RWPE2 (cell line): ENCODE results near the gene CCDC183.
"Not testable (repeated sequence)": the region's sequence is repeated elsewhere in the genome, so short reads cannot be mapped to it uniquely, and the experiment has no call there.

Experiments
- ATAC-seq: fragments of 200-7000 bp; cut with Tn5 transposase; 3 replicates; pipeline ENCODE4 v1.9.1; 2021; ENCODE audit warnings: low read depth
- DNase-seq: peaks from one replicate; pipeline ENCODE4 v3.0.0-alpha.2; 2020; ENCODE audit warnings: low spot score
- H3K27ac ChIP-seq: fragments of 450-650 bp; 2 replicates; pipeline ENCODE4 v1.5.1; 2017; ENCODE audit warnings: mild to moderate bottlenecking; ENCODE audit not compliant: poor library complexity, severe bottlenecking
- H3K27me3 ChIP-seq: fragments of 250-450 bp; sonication (Bioruptor Pico); 2 replicates; pipeline ENCODE4 v1.5.1; 2021; ENCODE audit warnings: mild to moderate bottlenecking, moderate library complexity; ENCODE audit not compliant: insufficient read depth, poor library complexity, severe bottlenecking
- H3K36me3 ChIP-seq: fragments of 250-450 bp; sonication (Bioruptor Pico); 2 replicates; pipeline ENCODE4 v1.5.1; 2020; ENCODE audit warnings: low read depth, mild to moderate bottlenecking, moderate library complexity
- H3K4me1 ChIP-seq: fragments of 250-450 bp; sonication (Bioruptor Pico); 2 replicates; pipeline ENCODE4 v1.5.1; 2021; ENCODE audit warnings: mild to moderate bottlenecking, moderate library complexity; ENCODE audit not compliant: insufficient read depth, poor library complexity, severe bottlenecking
- H3K4me3 ChIP-seq: fragments of 250-450 bp; sonication (Bioruptor Pico); 2 replicates; pipeline ENCODE4 v1.5.1; 2021; ENCODE audit warnings: mild to moderate bottlenecking, moderate library complexity; ENCODE audit not compliant: severe bottlenecking
- H3K9me3 ChIP-seq: fragments of 250-450 bp; sonication (Bioruptor Pico); 2 replicates; pipeline ENCODE4 v1.5.1; 2021; ENCODE audit warnings: mild to moderate bottlenecking, moderate library complexity; ENCODE audit not compliant: severe bottlenecking
- CTCF ChIP-seq: fragments of 450-650 bp; IDR thresholded peaks from one replicate; pipeline ENCODE4 v1.5.1; 2017; ENCODE audit warnings: mild to moderate bottlenecking, moderate library complexity; ENCODE audit not compliant: poor library complexity, severe bottlenecking

CCDC183 gene

GRCh38 chr9:136842380-136842948 lies 46.3 kb downstream of the CCDC183 start, which contains the start of gene AJM1:
Gene AJM1, plus strand, starts transcription at chr9:136842478. Its CDS starts 1,937 bp downstream, at chr9:136844415.
- H3K9me3 ChIP-seq, DNase-seq, H3K4me3 ChIP-seq, H3K36me3 ChIP-seq, H3K4me1 ChIP-seq, H3K27ac ChIP-seq: not testable (repeated sequence)
- TF ChIP-seq CTCF, result peak; percentile 77
- peaks cover 22% of the 10 kb centered on the region for H3K27me3 ChIP-seq
- ATAC-seq, result peak; percentile 49

GRCh38 chr9:136843159-136843800 lies 47.1 kb downstream of the CCDC183 start:
- H3K4me1 ChIP-seq, H3K27ac ChIP-seq, H3K9me3 ChIP-seq, H3K36me3 ChIP-seq, H3K4me3 ChIP-seq, ATAC-seq, DNase-seq: not testable (repeated sequence)
- H3K27me3 ChIP-seq, result peaks cover 22% of the 10 kb centered on the region

GRCh38 chr9:136843801-136844740 lies 47.9 kb downstream of the CCDC183 start:
- peaks cover 22% of the 10 kb centered on the region for H3K27me3 ChIP-seq
- ATAC-seq, H3K9me3 ChIP-seq, H3K36me3 ChIP-seq, DNase-seq, H3K4me1 ChIP-seq, H3K27ac ChIP-seq, H3K4me3 ChIP-seq: not testable (repeated sequence)
- TF ChIP-seq CTCF, result peak; percentile 69

GRCh38 chr9:136844761-136845464 lies 48.8 kb downstream of the CCDC183 start:
- no peak overlapping the region for H3K4me3 ChIP-seq
- ATAC-seq (no peak), DNase-seq (no peak)
- peaks cover under 1% of the 10 kb centered on the region for H3K36me3 ChIP-seq
- peaks cover 22% of the 10 kb centered on the region for H3K27me3 ChIP-seq
- no peaks in the 10 kb centered on the region for H3K4me1 ChIP-seq
- no peak overlapping the region for H3K27ac ChIP-seq
- no peak for TF ChIP-seq CTCF
- H3K9me3 ChIP-seq, result no peaks in the 10 kb centered on the region
